Lung (tissue), 12 donors: ENCODE data around the gene CIT. TPM values are rescaled to one million over a fixed set of nuclear protein-coding genes. Genes with fewer than 3 reads are reported as not detected.

Experiments used
- ATAC-seq: fragments of 200-7000 bp; cut with Tn5 transposase; one replicate; pipeline ENCODE4 v1.9.1; 2020; ENCODE audit warnings: moderate number of reproducible peaks; ENCODE audit not compliant: insufficient read depth, low FRiP score
- DNase-seq, 3 donors: peaks; one replicate each; pipeline ENCODE4 v3.0.0-alpha.2; 2013 to 2017
- H3K27ac ChIP-seq, 2 donors: one replicate each; pipeline ENCODE4 v1.5.1; 2013; ENCODE audit warnings: mild to moderate bottlenecking in 2 of 2, moderate library complexity in 2 of 2, control low read depth in 1 of 2, inconsistent platforms in 1 of 2, low read depth in 1 of 2, low read length in 1 of 2
- H3K27me3 ChIP-seq, 3 donors: one replicate each; pipeline ENCODE4 v1.5.1; 2013; ENCODE audit warnings: low read length in 2 of 3; ENCODE audit not compliant: control insufficient read depth in 3 of 3, insufficient read depth in 3 of 3
- H3K36me3 ChIP-seq, 4 donors: one replicate each; pipeline ENCODE4 v1.5.1; 2013; ENCODE audit warnings: low read length in 4 of 4, mild to moderate bottlenecking in 1 of 4, moderate library complexity in 1 of 4; ENCODE audit not compliant: control insufficient read depth in 4 of 4, insufficient read depth in 4 of 4
- H3K4me1 ChIP-seq, 5 donors: one replicate each; pipeline ENCODE4 v1.5.1; 2013; ENCODE audit warnings: low read length in 5 of 5, mild to moderate bottlenecking in 2 of 5, moderate library complexity in 1 of 5; ENCODE audit not compliant: control insufficient read depth in 5 of 5, insufficient read depth in 5 of 5
- H3K4me3 ChIP-seq: one replicate; pipeline ENCODE4 v1.5.1; 2013; ENCODE audit warnings: mild to moderate bottlenecking, control low read depth, moderate library complexity
- H3K9ac ChIP-seq, 2 donors: one replicate each; pipeline ENCODE4 v1.5.1; 2013; ENCODE audit warnings: low read length in 2 of 2, control low read depth in 1 of 2; ENCODE audit not compliant: insufficient read depth in 1 of 2
- H3K9me3 ChIP-seq, 4 donors: one replicate each; pipeline ENCODE4 v1.5.1; 2013; ENCODE audit warnings: low read length in 3 of 4, mild to moderate bottlenecking in 1 of 4, moderate library complexity in 1 of 4; ENCODE audit not compliant: control insufficient read depth in 4 of 4, insufficient read depth in 3 of 4
- CTCF ChIP-seq: IDR thresholded peaks from 2 replicates; pipeline ENCODE4 v1.5.1; 2012; ENCODE audit warnings: mild to moderate bottlenecking; ENCODE audit errors: control extremely low read depth, extremely low read depth
- WGBS, 2 donors: extraction: QIAGEN DNeasy Blood & Tissue Kit; methylation state at CpG; one replicate each; pipeline ENCODE4 v1.1.7; 2013; 5-methylcytosine and 5-hydroxymethylcytosine counted together
- polyA plus RNA-seq, 2 donors: library from polyadenylated mRNA; stranded (reverse); fragments of 200-250 nt; gene quantifications; one replicate each; pipeline ENCODE4 v1.2.1, GENCODE V29; 2013
- total RNA-seq, 2 donors: library from RNA; depleted of rRNA in 1 of 2; stranded (reverse); fragments of >200 nt in 1 of 2; gene quantifications; one replicate each; pipeline ENCODE4 v1.2.1, GENCODE V29; 2014 to 2021
- donor health status: control.
- donor health status: control.
- donor health status: Bipolar disorder and iron deficiency.
- donor health status: healthy.
- donor health status: DM: yes; HTN: yes; CAD: no.

Gene CIT
- total and polyA plus RNA-seq, 4 donors = 5.0 to 29.3 (median 14.9) TPM

GRCh38 chr12:119783787-119784186 lies 93.3 kb downstream of the CIT start:
- H3K9me3 ChIP-seq = peaks cover 0 to 2% (median 0%) of the 10 kb centered on the region in 4 donors
- DNase-seq (no peak), ATAC-seq (no peak)
- peaks cover 0 to 9% (median 3%) of the 10 kb centered on the region in 4 donors for H3K36me3 ChIP-seq
- no peak overlapping the region for H3K4me3 ChIP-seq
- no peak overlapping the region for H3K9ac ChIP-seq
- TF ChIP-seq CTCF = no peak
- WGBS, 2 donors = 90 to 91% methylated on average over 6 of the region's 6 CpGs
- peaks cover 0 to 12% (median 1%) of the 10 kb centered on the region in 5 donors for H3K4me1 ChIP-seq
- no peak overlapping the region for H3K27ac ChIP-seq
- H3K27me3 ChIP-seq = no peaks in the 10 kb centered on the region

- WGBS, 2 donors = 86 to 91% methylated on average over 2 of the region's 2 CpGs
- Histone ChIP-seq H3K4me3 (no peak overlapping the region), H3K9me3 (peaks cover 0 to 2% (median 0%) of the 10 kb centered on the region in 4 donors), H3K27me3 (no peaks in the 10 kb centered on the region), H3K4me1 (peaks cover 0 to 12% (median 1%) of the 10 kb centered on the region in 5 donors), H3K27ac (no peak overlapping the region), H3K36me3 (peaks cover 0 to 9% (median 3%) of the 10 kb centered on the region in 4 donors), H3K9ac (no peak overlapping the region)
- DNase-seq = peak in 2 of 3 donors; percentile 29 to 43
- ATAC-seq = no peak
- TF ChIP-seq CTCF = no peak
Observed at GRCh38 chr12:119781804-119782203, 95.3 kb downstream of the CIT start.

GRCh38 chr12:119780786-119781434 lies 96.2 kb downstream of the CIT start:
- WGBS, 2 donors = 45 to 58% methylated on average over 8 of the region's 8 CpGs
- DNase-seq (peak; percentile 21 to 60 (median 42)), ATAC-seq (no peak)
- H3K27ac ChIP-seq = no peak overlapping the region
- H3K9me3 ChIP-seq = peaks cover 0 to 2% (median 0%) of the 10 kb centered on the region in 4 donors
- peaks cover 0 to 14% (median 3%) of the 10 kb centered on the region in 4 donors for H3K36me3 ChIP-seq
- H3K4me3 ChIP-seq = no peak overlapping the region
- TF ChIP-seq CTCF = peak; percentile 53
- no peak overlapping the region for H3K9ac ChIP-seq
- H3K4me1 ChIP-seq = peaks cover 0 to 12% (median 1%) of the 10 kb centered on the region in 5 donors
- no peaks in the 10 kb centered on the region for H3K27me3 ChIP-seq
